HL-60 (cell line): ENCODE results near the gene PRDM16.

Source experiments
- DNase-seq, 2 experiments: peaks; one replicate each; pipeline ENCODE4 v3.0.0-alpha.2; 2010 to 2020; ENCODE audit warnings: low read depth in 1 of 2, low spot score in 1 of 2
- H3K27ac ChIP-seq: fragments of 250-450 bp; sonication (Bioruptor Pico); replicated peaks from 2 replicates; pipeline ENCODE4 v1.5.1; 2020; ENCODE audit warnings: mild to moderate bottlenecking, moderate library complexity
- H3K27me3 ChIP-seq: fragments of 250-450 bp; sonication (Bioruptor Pico); 2 replicates; pipeline ENCODE4 v1.5.1; 2021; ENCODE audit warnings: mild to moderate bottlenecking, moderate library complexity; ENCODE audit not compliant: insufficient read depth, poor library complexity, severe bottlenecking
- H3K4me3 ChIP-seq: replicated peaks from 2 replicates; pipeline ENCODE4 v1.5.1; 2011; ENCODE audit warnings: mild to moderate bottlenecking, control low read depth, low read length; ENCODE audit not compliant: insufficient read depth
- GABPA ChIP-seq: IDR thresholded peaks from 2 replicates; pipeline ENCODE4 v1.6.1; 2012; ENCODE audit warnings: low read depth
- POLR2AphosphoS5 ChIP-seq: IDR thresholded peaks from 2 replicates; pipeline ENCODE4 v1.6.1; 2012; ENCODE audit warnings: low read depth
- SPI1 ChIP-seq: IDR thresholded peaks from 2 replicates; pipeline ENCODE4 v1.6.1; 2012; ENCODE audit warnings: low read depth, mild to moderate bottlenecking, borderline replicate concordance
- TF ChIP-seq, protein P1 (sequence below): IDR thresholded peaks from one replicate; pipeline ENCODE4 v1.5.1; 2011; ENCODE audit warnings: low read length, control low read depth, inconsistent platforms; ENCODE audit not compliant: insufficient read depth
- TF ChIP-seq, protein P2 (sequence below): IDR thresholded peaks from 2 replicates; pipeline ENCODE4 v1.6.1; 2012; ENCODE audit warnings: low read depth; ENCODE audit not compliant: insufficient replicate concordance

Gene PRDM16

DNA sequence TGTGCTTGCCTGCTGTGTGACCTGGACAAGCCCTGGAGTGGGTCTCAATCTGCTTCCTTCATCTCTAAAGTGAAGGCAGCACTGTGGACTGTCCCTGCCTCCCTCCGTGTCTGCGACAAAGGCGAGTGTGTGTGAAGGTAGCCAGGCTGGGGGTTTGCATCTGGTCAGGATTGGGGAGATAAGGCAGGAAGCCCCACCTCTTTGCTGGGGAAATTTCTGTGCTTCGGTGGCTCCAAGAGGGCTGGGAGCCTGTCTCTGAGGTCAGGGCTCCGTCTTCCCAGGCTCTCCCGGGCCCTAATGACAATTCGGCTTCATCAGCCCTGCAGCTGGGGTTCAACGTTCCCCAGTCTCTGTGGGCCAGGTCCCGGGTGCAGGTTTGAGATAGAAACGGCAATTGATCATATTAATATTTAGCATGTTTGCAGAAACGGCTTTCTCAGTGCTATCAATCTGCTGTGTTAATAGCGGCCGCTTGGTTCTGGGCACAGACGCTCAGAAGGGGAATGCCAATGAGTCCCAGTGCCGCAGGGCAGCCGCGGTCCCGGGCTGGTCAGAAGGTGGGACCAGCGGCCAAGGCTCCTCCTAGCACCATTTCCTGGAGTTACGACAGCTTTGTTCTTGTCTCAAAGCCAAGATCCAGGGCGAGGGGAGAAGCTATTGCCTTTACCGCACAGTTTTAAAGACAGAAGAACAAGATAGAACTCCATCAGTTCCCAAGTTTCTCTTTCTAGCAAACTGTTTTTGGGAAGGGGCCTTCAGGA is 105.7 kb downstream of the PRDM16 start:
- TF ChIP-seq SPI1: no peak
- TF ChIP-seq, protein P1, sequence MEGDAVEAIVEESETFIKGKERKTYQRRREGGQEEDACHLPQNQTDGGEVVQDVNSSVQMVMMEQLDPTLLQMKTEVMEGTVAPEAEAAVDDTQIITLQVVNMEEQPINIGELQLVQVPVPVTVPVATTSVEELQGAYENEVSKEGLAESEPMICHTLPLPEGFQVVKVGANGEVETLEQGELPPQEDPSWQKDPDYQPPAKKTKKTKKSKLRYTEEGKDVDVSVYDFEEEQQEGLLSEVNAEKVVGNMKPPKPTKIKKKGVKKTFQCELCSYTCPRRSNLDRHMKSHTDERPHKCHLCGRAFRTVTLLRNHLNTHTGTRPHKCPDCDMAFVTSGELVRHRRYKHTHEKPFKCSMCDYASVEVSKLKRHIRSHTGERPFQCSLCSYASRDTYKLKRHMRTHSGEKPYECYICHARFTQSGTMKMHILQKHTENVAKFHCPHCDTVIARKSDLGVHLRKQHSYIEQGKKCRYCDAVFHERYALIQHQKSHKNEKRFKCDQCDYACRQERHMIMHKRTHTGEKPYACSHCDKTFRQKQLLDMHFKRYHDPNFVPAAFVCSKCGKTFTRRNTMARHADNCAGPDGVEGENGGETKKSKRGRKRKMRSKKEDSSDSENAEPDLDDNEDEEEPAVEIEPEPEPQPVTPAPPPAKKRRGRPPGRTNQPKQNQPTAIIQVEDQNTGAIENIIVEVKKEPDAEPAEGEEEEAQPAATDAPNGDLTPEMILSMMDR: no peak
- TF ChIP-seq GABPA: no peak
- TF ChIP-seq, protein P2, sequence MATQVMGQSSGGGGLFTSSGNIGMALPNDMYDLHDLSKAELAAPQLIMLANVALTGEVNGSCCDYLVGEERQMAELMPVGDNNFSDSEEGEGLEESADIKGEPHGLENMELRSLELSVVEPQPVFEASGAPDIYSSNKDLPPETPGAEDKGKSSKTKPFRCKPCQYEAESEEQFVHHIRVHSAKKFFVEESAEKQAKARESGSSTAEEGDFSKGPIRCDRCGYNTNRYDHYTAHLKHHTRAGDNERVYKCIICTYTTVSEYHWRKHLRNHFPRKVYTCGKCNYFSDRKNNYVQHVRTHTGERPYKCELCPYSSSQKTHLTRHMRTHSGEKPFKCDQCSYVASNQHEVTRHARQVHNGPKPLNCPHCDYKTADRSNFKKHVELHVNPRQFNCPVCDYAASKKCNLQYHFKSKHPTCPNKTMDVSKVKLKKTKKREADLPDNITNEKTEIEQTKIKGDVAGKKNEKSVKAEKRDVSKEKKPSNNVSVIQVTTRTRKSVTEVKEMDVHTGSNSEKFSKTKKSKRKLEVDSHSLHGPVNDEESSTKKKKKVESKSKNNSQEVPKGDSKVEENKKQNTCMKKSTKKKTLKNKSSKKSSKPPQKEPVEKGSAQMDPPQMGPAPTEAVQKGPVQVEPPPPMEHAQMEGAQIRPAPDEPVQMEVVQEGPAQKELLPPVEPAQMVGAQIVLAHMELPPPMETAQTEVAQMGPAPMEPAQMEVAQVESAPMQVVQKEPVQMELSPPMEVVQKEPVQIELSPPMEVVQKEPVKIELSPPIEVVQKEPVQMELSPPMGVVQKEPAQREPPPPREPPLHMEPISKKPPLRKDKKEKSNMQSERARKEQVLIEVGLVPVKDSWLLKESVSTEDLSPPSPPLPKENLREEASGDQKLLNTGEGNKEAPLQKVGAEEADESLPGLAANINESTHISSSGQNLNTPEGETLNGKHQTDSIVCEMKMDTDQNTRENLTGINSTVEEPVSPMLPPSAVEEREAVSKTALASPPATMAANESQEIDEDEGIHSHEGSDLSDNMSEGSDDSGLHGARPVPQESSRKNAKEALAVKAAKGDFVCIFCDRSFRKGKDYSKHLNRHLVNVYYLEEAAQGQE: no peak
- no peak for TF ChIP-seq POLR2AphosphoS5
- Histone ChIP-seq H3K27me3 (peaks cover 9% of the 10 kb centered on the region), H3K4me3 (no peak overlapping the region), H3K27ac (no peak overlapping the region)
- no peak for DNase-seq

DNA sequence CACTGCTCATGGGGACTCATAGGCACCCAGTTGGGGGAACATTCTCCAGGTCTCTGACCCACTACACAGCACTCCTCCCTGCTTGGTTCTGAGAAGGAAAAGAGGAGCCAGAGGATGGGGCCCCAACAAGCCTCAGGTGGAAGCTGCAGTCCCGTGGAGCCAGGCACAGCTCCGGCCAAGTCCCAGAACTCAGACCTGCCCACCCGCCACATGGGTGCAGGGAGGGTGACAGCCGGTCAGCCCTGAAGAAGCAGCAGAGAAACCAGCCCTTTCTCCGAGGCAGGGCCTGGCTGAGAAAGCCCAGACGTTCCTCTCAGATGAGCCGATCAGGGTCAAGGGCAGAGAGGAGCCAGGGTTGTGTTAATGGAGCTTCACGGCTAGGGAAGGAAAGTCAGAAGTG is 106.5 kb downstream of the PRDM16 start:
- DNase-seq: no peak
- TF ChIP-seq, protein P1: no peak
- TF ChIP-seq GABPA (no peak), SPI1 (no peak), POLR2AphosphoS5 (no peak)
- TF ChIP-seq, protein P2: no peak
- H3K27me3 ChIP-seq: peaks cover 2% of the 10 kb centered on the region
- no peak overlapping the region for H3K4me3 ChIP-seq
- no peak overlapping the region for H3K27ac ChIP-seq

DNA sequence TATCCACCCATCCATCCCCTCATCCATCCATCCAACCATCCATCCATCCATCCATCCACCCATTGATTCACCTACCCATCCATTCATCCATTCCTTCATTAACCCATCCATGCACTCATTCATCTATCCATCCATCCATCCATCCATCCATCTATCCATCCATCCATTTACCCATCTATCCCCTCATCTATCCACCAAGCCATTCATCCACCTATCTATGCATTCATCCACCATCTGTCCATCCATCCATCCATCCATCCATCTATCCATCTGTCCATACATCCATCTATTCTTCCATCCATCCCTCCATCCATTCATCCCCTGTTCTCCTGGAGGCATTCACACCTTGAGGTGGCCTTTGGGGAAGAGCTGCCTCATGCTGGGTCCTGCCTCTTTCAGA is 107.0 kb downstream of the PRDM16 start:
- TF ChIP-seq POLR2AphosphoS5 (no peak), SPI1 (no peak), GABPA (no peak)
- TF ChIP-seq, protein P1: no peak
- TF ChIP-seq, protein P2: no peak
- H3K27ac ChIP-seq: no peak overlapping the region
- DNase-seq: no peak
- H3K4me3 ChIP-seq: no peak overlapping the region
- H3K27me3 ChIP-seq: no peaks in the 10 kb centered on the region
